NCI-H2227 treated with DMSO at 0.1 percent for 48 hours (cell line): ENCODE measurements around the gene BICC1.

Experiments
- DNase-seq: peaks from one replicate; lab custom pipeline; 2025; lab: John Stamatoyannopoulos, UW

Gene BICC1

GRCh38 chr10:58743466-58744115 lies 230.9 kb downstream of the BICC1 start:
- no peak for DNase-seq

- DNase-seq, result no peak
These were observed 234.0 kb downstream of the BICC1 start for GRCh38 chr10:58746474-58747185.

GRCh38 chr10:58747687-58748086 lies 235.0 kb downstream of the BICC1 start:
- DNase-seq, result no peak

GRCh38 chr10:58752665-58753064 lies 240.0 kb downstream of the BICC1 start:
- DNase-seq, result no peak

GRCh38 chr10:58753425-58753824 lies 240.8 kb downstream of the BICC1 start:
- DNase-seq, result no peak

GRCh38 chr10:58754469-58755339 lies 242.0 kb downstream of the BICC1 start:
- DNase-seq, result no peak

GRCh38 chr10:58755340-58755610 lies 242.6 kb downstream of the BICC1 start:
- no peak for DNase-seq

GRCh38 chr10:58755677-58756076 lies 243.0 kb downstream of the BICC1 start:
- no peak for DNase-seq

- no peak for DNase-seq
These were observed 243.6 kb downstream of the BICC1 start for GRCh38 chr10:58756130-58756719.

GRCh38 chr10:58757352-58758065 lies 244.8 kb downstream of the BICC1 start:
- DNase-seq, result no peak

GRCh38 chr10:58758321-58758720 lies 245.6 kb downstream of the BICC1 start:
- DNase-seq, result no peak

GRCh38 chr10:58764087-58764747 lies 251.5 kb downstream of the BICC1 start:
- DNase-seq, result no peak

- no peak for DNase-seq
These were observed 253.2 kb downstream of the BICC1 start for GRCh38 chr10:58765910-58766309.

- no peak for DNase-seq
These were observed 255.0 kb downstream of the BICC1 start for GRCh38 chr10:58767652-58768051.

GRCh38 chr10:58771863-58772262 lies 259.2 kb downstream of the BICC1 start:
- DNase-seq, result no peak

- no peak for DNase-seq
These were observed 260.1 kb downstream of the BICC1 start for GRCh38 chr10:58772758-58773157.

GRCh38 chr10:58773341-58773740 lies 260.7 kb downstream of the BICC1 start:
- no peak for DNase-seq

GRCh38 chr10:58773944-58774343 lies 261.3 kb downstream of the BICC1 start:
- no peak for DNase-seq

- no peak for DNase-seq
These were observed 263.4 kb downstream of the BICC1 start for GRCh38 chr10:58775960-58776567.

GRCh38 chr10:58776568-58777318 lies 264.1 kb downstream of the BICC1 start:
- DNase-seq, result no peak
